HG02938 (cell line): ENCODE measurements around the gene F8A3.
A peak's percentile ranks its signal among the peaks of the same experiment; 100 is the strongest.
"Not testable (repeated sequence)": the region's sequence is repeated elsewhere in the genome, so short reads cannot be mapped to it uniquely, and the experiment has no call there.

ENCODE experiments used
- ATAC-seq: cut with Tn5 transposase; IDR thresholded peaks from one replicate; pipeline ENCODE4 v1.9.1; 2021; ENCODE audit warnings: mild to moderate bottlenecking, moderate library complexity; ENCODE audit not compliant: unreplicated experiment

The F8A3 gene

GRCh38 chrX:155458471-155458870 is at the start of gene F8A3:
TSS of gene F8A3 (minus strand) at chrX:155458620. CDS start at chrX:155458600, 20 bp downstream.
- peak; percentile 67 for ATAC-seq

- ATAC-seq: no peak
Measured at GRCh38 chrX:155505296-155505695, 46.9 kb upstream of the F8A3 start.

- ATAC-seq: not testable (repeated sequence)
Measured at GRCh38 chrX:155495134-155495533, 36.7 kb upstream of the F8A3 start.

- ATAC-seq: not testable (repeated sequence)
Measured at GRCh38 chrX:155491421-155491820, 33.0 kb upstream of the F8A3 start.

GRCh38 chrX:155477136-155477535 is 18.7 kb upstream of the F8A3 start:
- not testable (repeated sequence) for ATAC-seq

GRCh38 chrX:155466269-155466938 is 8.0 kb upstream of the F8A3 start:
- peak; percentile 73 for ATAC-seq

- not testable (repeated sequence) for ATAC-seq
Measured at GRCh38 chrX:155460501-155460900, 2.1 kb upstream of the F8A3 start.

GRCh38 chrX:155457761-155458447 is 516 bp downstream of the F8A3 start:
- peak; percentile 57 for ATAC-seq

- ATAC-seq: no peak
Measured at GRCh38 chrX:155441097-155441496, 17.3 kb downstream of the F8A3 start.

GRCh38 chrX:155435744-155436112 is 22.7 kb downstream of the F8A3 start:
- no peak for ATAC-seq

- ATAC-seq: no peak
Measured at GRCh38 chrX:155434906-155435743, 23.3 kb downstream of the F8A3 start.

- no peak for ATAC-seq
Measured at GRCh38 chrX:155417769-155418168, 40.7 kb downstream of the F8A3 start.
